Activated naive CD4-positive, alpha-beta T cell treated with anti-CD3 and anti-CD28 coated beads, Interleukin-2, amount 50 U/mL, for 72 hours (primary cell): ENCODE data around the gene POLR2A. TPM values are rescaled to one million over a fixed set of nuclear protein-coding genes. Genes with fewer than 3 reads are reported as not detected.
A peak's percentile ranks its signal among the peaks of the same experiment; 100 is the strongest.

Experiments
- ATAC-seq, 2 donors: fragments of 150-1000 bp; cut with Tn5 transposase; 2 replicates each; pipeline ENCODE4 v1.10.0; 2021; ENCODE audit warnings: mild to moderate bottlenecking in 2 of 2, moderate library complexity in 2 of 2
- DNase-seq, 2 donors: peaks; one replicate each; pipeline ENCODE4 v3.0.0; 2021 to 2022; ENCODE audit warnings: low spot score in 2 of 2
- H3K27ac Mint-ChIP-seq, 2 donors: one replicate each; pipeline ENCODE4 v1.8.0; 2022; ENCODE audit warnings: mild to moderate bottlenecking in 2 of 2, mixed read lengths in 2 of 2
- H3K36me3 Mint-ChIP-seq, 2 donors: one replicate each; pipeline ENCODE4 v1.8.0; 2022; ENCODE audit warnings: mixed read lengths in 2 of 2
- H3K9me3 Mint-ChIP-seq, 2 donors: one replicate each; pipeline ENCODE4 v1.8.0; 2022; ENCODE audit warnings: mixed read lengths in 2 of 2
- total RNA-seq, 2 donors: library from RNA; stranded (reverse); gene quantifications; one replicate each; pipeline ENCODE4 v1.2.3, GENCODE V29; 2022

The POLR2A gene
- total RNA-seq, 2 donors from 2014 or later: 280 to 333 TPM

GRCh38 chr17:7484919-7485377 is 782 bp downstream of the POLR2A start:
- peaks cover 16 to 40% of the 10 kb centered on the region in 2 donors for H3K36me3 Mint-ChIP-seq
- DNase-seq (no peak), ATAC-seq (no peak)
- H3K9me3 Mint-ChIP-seq: no peaks in the 10 kb centered on the region
- H3K27ac Mint-ChIP-seq: peak overlapping the region; percentile 97 to 100

GRCh38 chr17:7486181-7486580 is 2.0 kb downstream of the POLR2A start:
- Mint-ChIP-seq H3K27ac (peak overlapping the region; percentile 90 to 97), H3K9me3 (no peaks in the 10 kb centered on the region), H3K36me3 (peaks cover 20 to 46% of the 10 kb centered on the region in 2 donors)
- ATAC-seq: no peak
- DNase-seq: no peak

- no peak for DNase-seq
- peaks cover 18 to 59% of the 10 kb centered on the region in 2 donors for H3K36me3 Mint-ChIP-seq
- no peaks in the 10 kb centered on the region for H3K9me3 Mint-ChIP-seq
- peak overlapping the region in 1 of 2 donors; percentile 6 for H3K27ac Mint-ChIP-seq
- no peak for ATAC-seq
Measured at GRCh38 chr17:7490144-7490543, 6.0 kb downstream of the POLR2A start.

- Mint-ChIP-seq H3K27ac (peak overlapping the region in 1 of 2 donors; percentile 4), H3K9me3 (no peaks in the 10 kb centered on the region), H3K36me3 (peaks cover 9 to 51% of the 10 kb centered on the region in 2 donors)
- ATAC-seq (no peak), DNase-seq (no peak)
Measured at GRCh38 chr17:7491583-7491982, 7.4 kb downstream of the POLR2A start.

- DNase-seq: no peak
- Mint-ChIP-seq H3K9me3 (no peaks in the 10 kb centered on the region), H3K36me3 (peaks cover 17 to 44% of the 10 kb centered on the region in 2 donors), H3K27ac (peak overlapping the region in 1 of 2 donors; percentile 62)
- no peak for ATAC-seq
Measured at GRCh38 chr17:7493941-7494340, 9.8 kb downstream of the POLR2A start.

- DNase-seq (no peak), ATAC-seq (no peak)
- peak overlapping the region; percentile 1 to 86 for H3K27ac Mint-ChIP-seq
- peaks cover 25 to 45% of the 10 kb centered on the region in 2 donors for H3K36me3 Mint-ChIP-seq
- H3K9me3 Mint-ChIP-seq: no peaks in the 10 kb centered on the region
Measured at GRCh38 chr17:7495906-7496434, 11.8 kb downstream of the POLR2A start.

- peak overlapping the region; percentile 1 to 85 for H3K27ac Mint-ChIP-seq
- H3K36me3 Mint-ChIP-seq: peaks cover 32 to 48% of the 10 kb centered on the region in 2 donors
- no peaks in the 10 kb centered on the region for H3K9me3 Mint-ChIP-seq
- DNase-seq (no peak), ATAC-seq (no peak)
Measured at GRCh38 chr17:7496470-7497183, 12.5 kb downstream of the POLR2A start.

GRCh38 chr17:7497228-7497627 is 13.1 kb downstream of the POLR2A start:
- H3K9me3 Mint-ChIP-seq: no peaks in the 10 kb centered on the region
- peak overlapping the region in 1 of 2 donors; percentile 85 for H3K27ac Mint-ChIP-seq
- ATAC-seq: no peak
- no peak for DNase-seq
- peaks cover 37 to 48% of the 10 kb centered on the region in 2 donors for H3K36me3 Mint-ChIP-seq

- Mint-ChIP-seq H3K27ac (no peak overlapping the region), H3K9me3 (no peaks in the 10 kb centered on the region), H3K36me3 (peaks cover 41 to 48% of the 10 kb centered on the region in 2 donors)
- no peak for ATAC-seq
- DNase-seq: no peak
Measured at GRCh38 chr17:7497636-7498035, 13.5 kb downstream of the POLR2A start.

- Mint-ChIP-seq H3K36me3 (peaks cover 41 to 44% of the 10 kb centered on the region in 2 donors), H3K9me3 (no peaks in the 10 kb centered on the region), H3K27ac (peak overlapping the region in 1 of 2 donors; percentile 47)
- ATAC-seq (no peak), DNase-seq (no peak)
Measured at GRCh38 chr17:7499161-7499560, 15.0 kb downstream of the POLR2A start.

- H3K36me3 Mint-ChIP-seq: peaks cover 43 to 46% of the 10 kb centered on the region in 2 donors
- H3K27ac Mint-ChIP-seq: peak overlapping the region in 1 of 2 donors; percentile 79
- DNase-seq (no peak), ATAC-seq (no peak)
- no peaks in the 10 kb centered on the region for H3K9me3 Mint-ChIP-seq
Measured at GRCh38 chr17:7501729-7502128, 17.6 kb downstream of the POLR2A start.

- Mint-ChIP-seq H3K9me3 (no peaks in the 10 kb centered on the region), H3K36me3 (peaks cover 38 to 40% of the 10 kb centered on the region in 2 donors), H3K27ac (no peak overlapping the region)
- no peak for DNase-seq
- no peak for ATAC-seq
Measured at GRCh38 chr17:7502171-7502847, 18.1 kb downstream of the POLR2A start.

GRCh38 chr17:7502987-7503386 is 18.8 kb downstream of the POLR2A start:
- Mint-ChIP-seq H3K27ac (no peak overlapping the region), H3K36me3 (peaks cover 37 to 40% of the 10 kb centered on the region in 2 donors), H3K9me3 (no peaks in the 10 kb centered on the region)
- ATAC-seq (no peak), DNase-seq (no peak)

GRCh38 chr17:7503521-7503920 is 19.4 kb downstream of the POLR2A start:
- Mint-ChIP-seq H3K36me3 (peaks cover 40 to 41% of the 10 kb centered on the region in 2 donors), H3K9me3 (no peaks in the 10 kb centered on the region), H3K27ac (peak overlapping the region in 1 of 2 donors; percentile 74)
- DNase-seq: no peak
- no peak for ATAC-seq

- H3K27ac Mint-ChIP-seq: no peak overlapping the region
- ATAC-seq (no peak), DNase-seq (no peak)
- H3K36me3 Mint-ChIP-seq: peaks cover 29 to 34% of the 10 kb centered on the region in 2 donors
- H3K9me3 Mint-ChIP-seq: no peaks in the 10 kb centered on the region
Measured at GRCh38 chr17:7508145-7508544, 24.0 kb downstream of the POLR2A start.

GRCh38 chr17:7508846-7509245 is 24.7 kb downstream of the POLR2A start:
- Mint-ChIP-seq H3K27ac (peak overlapping the region in 1 of 2 donors; percentile 79), H3K36me3 (peaks cover 25 to 31% of the 10 kb centered on the region in 2 donors), H3K9me3 (no peaks in the 10 kb centered on the region)
- no peak for DNase-seq
- no peak for ATAC-seq

GRCh38 chr17:7509937-7510336 is 25.8 kb downstream of the POLR2A start:
- H3K36me3 Mint-ChIP-seq: peaks cover 20 to 24% of the 10 kb centered on the region in 2 donors

More at GRCh38 chr17:7509937-7510336, 25.8 kb downstream of the POLR2A start:
- peak overlapping the region in 1 of 2 donors; percentile 36 for H3K27ac Mint-ChIP-seq
- ATAC-seq: no peak
- no peaks in the 10 kb centered on the region for H3K9me3 Mint-ChIP-seq
- no peak for DNase-seq
